VCaP (cell line): ENCODE measurements around the gene USP6NL.
"Not testable (repeated sequence)": the region's sequence is repeated elsewhere in the genome, so short reads cannot be mapped to it uniquely, and the experiment has no call there.

Experiments used
- H3K27ac ChIP-seq: fragments of 450-650 bp; 2 replicates; pipeline ENCODE4 v1.5.1; 2017
- TF ChIP-seq, protein P1 (sequence below): fragments of 450-650 bp; conservative IDR thresholded peaks from 2 replicates; pipeline ENCODE4 v1.5.1; 2017; ENCODE audit warnings: mild to moderate bottlenecking, moderate library complexity

Gene USP6NL

DNA sequence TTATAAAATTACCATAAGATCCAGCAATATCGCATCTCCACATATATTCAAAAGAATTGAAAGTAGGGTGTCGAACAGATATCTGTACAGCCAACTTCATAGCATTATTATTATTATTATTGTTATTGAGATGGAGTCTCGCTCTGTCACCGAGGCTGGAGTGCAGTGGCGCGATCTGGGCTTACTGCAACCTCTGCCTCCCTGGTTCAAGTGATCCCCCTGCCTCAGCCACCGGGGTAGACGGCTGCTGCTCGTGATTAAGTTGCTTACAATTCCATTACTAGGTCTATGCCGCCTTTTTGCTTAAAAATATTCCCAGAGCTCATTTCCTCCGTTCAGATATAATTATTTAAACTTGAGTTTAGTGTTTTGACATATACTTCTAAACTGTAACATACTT lies 19.8 kb upstream of the USP6NL start:
- H3K27ac ChIP-seq, result no peak overlapping the region

DNA sequence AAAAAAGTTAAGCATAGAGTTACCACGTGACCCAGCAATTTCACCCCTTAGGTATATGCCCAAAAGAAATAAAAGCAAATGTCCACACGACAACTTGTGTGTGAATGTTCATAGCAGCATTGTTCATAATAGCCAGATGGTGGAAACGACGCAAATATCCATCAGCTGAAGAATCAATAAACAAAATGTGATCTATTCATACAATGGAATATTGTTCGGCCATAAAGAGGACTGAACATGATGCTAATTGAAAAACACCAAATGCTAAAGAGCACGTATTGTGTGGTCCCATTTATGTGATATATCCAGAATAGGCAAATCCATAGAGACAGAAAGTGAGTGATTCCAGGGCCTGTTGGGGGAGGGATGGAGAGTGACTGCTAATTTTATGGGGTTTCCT lies 18.3 kb upstream of the USP6NL start:
- no peak overlapping the region for H3K27ac ChIP-seq
- TF ChIP-seq, protein P1, sequence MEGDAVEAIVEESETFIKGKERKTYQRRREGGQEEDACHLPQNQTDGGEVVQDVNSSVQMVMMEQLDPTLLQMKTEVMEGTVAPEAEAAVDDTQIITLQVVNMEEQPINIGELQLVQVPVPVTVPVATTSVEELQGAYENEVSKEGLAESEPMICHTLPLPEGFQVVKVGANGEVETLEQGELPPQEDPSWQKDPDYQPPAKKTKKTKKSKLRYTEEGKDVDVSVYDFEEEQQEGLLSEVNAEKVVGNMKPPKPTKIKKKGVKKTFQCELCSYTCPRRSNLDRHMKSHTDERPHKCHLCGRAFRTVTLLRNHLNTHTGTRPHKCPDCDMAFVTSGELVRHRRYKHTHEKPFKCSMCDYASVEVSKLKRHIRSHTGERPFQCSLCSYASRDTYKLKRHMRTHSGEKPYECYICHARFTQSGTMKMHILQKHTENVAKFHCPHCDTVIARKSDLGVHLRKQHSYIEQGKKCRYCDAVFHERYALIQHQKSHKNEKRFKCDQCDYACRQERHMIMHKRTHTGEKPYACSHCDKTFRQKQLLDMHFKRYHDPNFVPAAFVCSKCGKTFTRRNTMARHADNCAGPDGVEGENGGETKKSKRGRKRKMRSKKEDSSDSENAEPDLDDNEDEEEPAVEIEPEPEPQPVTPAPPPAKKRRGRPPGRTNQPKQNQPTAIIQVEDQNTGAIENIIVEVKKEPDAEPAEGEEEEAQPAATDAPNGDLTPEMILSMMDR, result no peak

More for the DNA sequence above, 19.8 kb upstream of the USP6NL start:
- TF ChIP-seq, protein P1, result no peak

DNA sequence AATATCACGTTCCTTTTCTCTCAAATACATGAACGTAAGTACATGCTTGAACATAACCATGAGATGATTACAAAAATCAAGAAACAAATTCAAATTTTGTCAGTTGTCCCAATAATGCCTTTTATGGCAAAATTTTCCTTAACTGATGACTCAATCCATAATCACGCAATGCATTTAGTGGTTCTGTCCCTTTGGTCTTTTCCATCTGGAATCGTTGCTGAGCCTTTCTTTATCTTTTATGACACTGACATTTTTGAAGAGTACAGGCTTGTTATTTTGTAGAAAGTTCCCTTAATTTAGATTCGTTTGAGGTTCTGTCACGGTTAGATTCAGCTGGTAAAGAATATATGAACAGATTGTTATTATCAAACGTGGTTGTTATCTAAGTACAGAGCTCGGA lies 16.5 kb upstream of the USP6NL start:
- not testable (repeated sequence) for H3K27ac ChIP-seq

DNA sequence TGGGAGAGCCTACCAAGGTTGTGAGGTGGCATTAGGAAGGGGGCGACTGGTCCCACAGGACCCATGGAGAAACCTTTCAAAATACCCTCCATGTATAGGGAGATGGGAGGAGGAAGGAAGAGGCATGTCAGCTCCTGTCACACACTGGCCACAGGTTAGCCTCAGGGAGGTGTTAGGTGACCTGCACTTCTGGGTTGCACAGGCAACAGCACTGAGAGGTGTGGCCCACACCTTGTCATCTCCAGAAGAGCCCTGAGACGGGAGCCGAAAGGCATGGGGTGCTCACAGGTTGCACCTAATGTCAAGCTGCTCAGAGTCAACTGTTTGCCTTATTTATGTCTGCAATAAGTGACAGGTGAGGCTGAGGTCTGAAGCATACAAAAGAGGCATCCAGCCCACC lies 14.6 kb upstream of the USP6NL start:
- H3K27ac ChIP-seq, result no peak overlapping the region
- TF ChIP-seq, protein P1, result no peak

DNA sequence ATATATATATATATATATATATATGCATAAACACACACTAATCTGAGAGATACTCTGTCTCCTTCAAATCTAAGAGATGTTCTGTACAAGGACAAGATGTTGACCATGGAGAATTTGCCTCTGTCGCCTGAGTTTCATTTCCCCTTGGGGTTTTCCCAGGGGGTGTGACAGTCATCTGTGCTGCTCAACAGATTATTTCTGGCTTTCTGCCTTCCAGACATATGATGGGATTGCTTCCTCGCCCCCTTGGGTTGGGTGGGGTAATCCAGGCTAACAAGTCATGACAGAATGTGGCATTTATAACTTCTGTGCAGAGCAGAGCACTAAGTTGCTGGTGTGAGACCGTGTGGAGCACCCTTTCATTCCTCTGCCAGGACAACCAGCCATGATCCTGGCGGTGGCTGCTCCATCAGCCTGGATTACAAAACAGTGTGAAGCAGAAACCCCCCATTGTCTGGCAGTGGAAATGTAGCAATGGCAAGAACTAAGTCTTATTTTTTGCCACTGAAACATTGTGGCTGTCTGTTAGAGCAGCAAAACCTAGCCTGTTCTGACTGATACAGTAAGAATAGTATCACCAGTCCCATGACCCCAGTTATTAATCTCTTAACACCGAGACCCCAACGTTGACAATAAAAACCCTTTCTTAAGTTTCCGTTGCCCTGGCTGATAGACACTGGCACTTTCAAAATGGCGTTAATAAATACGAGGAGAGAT lies 13.7 kb upstream of the USP6NL start:
- H3K27ac ChIP-seq, result no peak overlapping the region
- TF ChIP-seq, protein P1, result no peak

DNA sequence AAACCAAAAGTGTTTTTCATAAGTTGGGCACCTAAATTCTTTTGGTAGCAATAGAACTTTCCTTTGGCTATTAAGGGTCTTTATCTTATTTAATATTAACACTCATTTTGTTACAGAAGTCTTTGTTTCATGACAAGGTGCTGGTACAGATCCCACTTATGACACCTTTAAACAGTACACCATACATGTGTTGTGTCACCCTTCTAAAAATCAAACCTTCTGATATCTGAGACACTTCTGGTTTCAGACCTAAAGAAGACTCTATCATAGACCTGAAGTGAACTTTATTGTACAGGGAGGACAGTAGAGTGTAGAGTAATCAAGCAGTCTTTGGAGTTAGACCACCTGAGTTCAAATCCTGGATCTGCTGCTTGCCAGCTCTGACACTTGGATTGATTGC lies 5.8 kb upstream of the USP6NL start:
- TF ChIP-seq, protein P1, result no peak
- no peak overlapping the region for H3K27ac ChIP-seq

DNA sequence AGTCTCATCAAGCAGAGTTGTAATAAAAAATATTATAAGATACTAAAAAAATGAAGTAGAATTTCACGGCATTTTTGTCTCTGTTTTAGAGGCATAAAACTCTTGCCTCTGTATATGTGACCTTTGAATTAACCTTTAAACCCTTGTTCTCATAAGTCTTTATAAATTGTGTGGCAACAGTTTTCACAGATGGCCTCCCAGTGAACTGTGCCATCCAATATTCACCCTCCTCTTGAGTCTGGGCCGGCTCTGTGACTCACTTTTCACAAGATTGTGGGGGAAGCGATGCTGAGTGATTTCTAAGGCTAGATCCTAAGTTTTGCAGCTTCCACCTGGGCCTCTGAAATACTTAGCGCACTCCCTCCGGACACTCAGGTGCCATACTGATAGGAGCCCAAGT lies 4.6 kb upstream of the USP6NL start:
- H3K27ac ChIP-seq, result no peak overlapping the region
- TF ChIP-seq, protein P1, result no peak

DNA sequence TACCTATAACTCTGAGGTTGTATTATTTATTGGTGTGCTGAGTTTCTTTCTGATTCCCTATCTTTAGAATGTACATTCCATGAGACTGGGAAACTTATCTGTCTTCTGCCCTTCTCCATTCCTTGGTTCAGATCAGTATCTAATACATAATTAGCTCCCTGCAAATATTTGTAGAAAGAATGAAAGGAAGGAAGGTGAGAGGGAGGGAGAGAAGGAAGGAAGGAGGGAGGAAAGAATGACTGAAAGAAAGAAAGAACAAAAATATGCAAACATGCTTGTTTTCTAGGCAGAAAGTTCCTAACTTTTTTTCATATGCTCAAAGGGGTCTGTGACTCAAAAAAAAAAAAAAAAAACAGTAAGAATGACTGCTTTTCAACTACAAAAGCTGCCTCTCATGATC lies 3.9 kb upstream of the USP6NL start:
- TF ChIP-seq, protein P1, result no peak

More for the DNA sequence above, 3.9 kb upstream of the USP6NL start:
- H3K27ac ChIP-seq, result no peak overlapping the region
